GM19238 (cell line): ENCODE data around the gene ADPRHL1.
"Not testable (repeated sequence)": the region's sequence is repeated elsewhere in the genome, so short reads cannot be mapped to it uniquely, and the experiment has no call there.

Experiments used
- DNase-seq: peaks from one replicate; pipeline ENCODE4 v3.0.0; 2011; ENCODE audit warnings: low spot score; ENCODE audit not compliant: insufficient read length

Gene ADPRHL1

GRCh38 chr13:113456116-113456702 lies 2.9 kb upstream of the ADPRHL1 start:
- DNase-seq: no peak

- no peak for DNase-seq
These were observed 2.1 kb upstream of the ADPRHL1 start for GRCh38 chr13:113455384-113455783.

GRCh38 chr13:113454936-113455335 lies 1.6 kb upstream of the ADPRHL1 start:
- DNase-seq: no peak

GRCh38 chr13:113452466-113452865 lies 822 bp downstream of the ADPRHL1 start:
- DNase-seq: no peak

GRCh38 chr13:113451951-113452421 lies 1.3 kb downstream of the ADPRHL1 start:
- no peak for DNase-seq

GRCh38 chr13:113450861-113451620 lies 2.2 kb downstream of the ADPRHL1 start:
- DNase-seq: not testable (repeated sequence)

GRCh38 chr13:113450348-113450744 lies 2.9 kb downstream of the ADPRHL1 start:
- not testable (repeated sequence) for DNase-seq

- DNase-seq: no peak
These were observed 3.5 kb downstream of the ADPRHL1 start for GRCh38 chr13:113449693-113450347.

GRCh38 chr13:113448885-113449692 lies 4.2 kb downstream of the ADPRHL1 start:
- DNase-seq: no peak

GRCh38 chr13:113448545-113448884 lies 4.8 kb downstream of the ADPRHL1 start:
- no peak for DNase-seq

- no peak for DNase-seq
These were observed 5.7 kb downstream of the ADPRHL1 start for GRCh38 chr13:113447596-113447995.

- DNase-seq: no peak
These were observed 6.8 kb downstream of the ADPRHL1 start for GRCh38 chr13:113446488-113446854.

GRCh38 chr13:113445791-113446487 lies 7.3 kb downstream of the ADPRHL1 start:
- DNase-seq: no peak

GRCh38 chr13:113443991-113444390 lies 9.3 kb downstream of the ADPRHL1 start:
- DNase-seq: no peak

GRCh38 chr13:113442985-113443362 lies 10.3 kb downstream of the ADPRHL1 start:
- DNase-seq: no peak

GRCh38 chr13:113442354-113442984 lies 10.8 kb downstream of the ADPRHL1 start:
- no peak for DNase-seq

- DNase-seq: no peak
These were observed 11.6 kb downstream of the ADPRHL1 start for GRCh38 chr13:113441661-113442060.

- DNase-seq: no peak
These were observed 15.8 kb downstream of the ADPRHL1 start for GRCh38 chr13:113437408-113438010.

- DNase-seq: not testable (repeated sequence)
These were observed 16.4 kb downstream of the ADPRHL1 start for GRCh38 chr13:113436866-113437265.

- DNase-seq: not testable (repeated sequence)
These were observed 17.4 kb downstream of the ADPRHL1 start for GRCh38 chr13:113435907-113436306.
